ENCODE data around the gene RNF17.

Gene RNF17

DNA sequence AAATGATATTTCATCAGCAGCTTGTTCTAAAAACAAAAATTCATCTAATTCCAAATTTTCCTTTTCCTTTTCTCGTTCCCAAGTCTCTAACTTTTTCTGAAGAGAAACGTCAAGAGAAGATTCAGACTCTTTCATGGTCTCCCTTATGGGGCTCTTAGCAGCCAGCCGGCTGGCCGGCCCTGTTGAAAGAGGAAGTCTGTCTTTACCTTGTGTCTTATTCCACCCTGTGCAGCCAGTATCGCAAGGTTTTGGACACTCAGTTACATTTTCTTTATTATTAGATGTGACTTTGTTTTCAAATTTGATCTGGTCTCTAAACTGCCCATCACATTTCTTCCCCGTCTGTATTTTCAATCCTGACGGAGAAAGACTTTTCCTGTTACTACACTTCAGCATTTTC lies 142.3 kb downstream of the RNF17 start:
- no peak for DNase-seq

DNA sequence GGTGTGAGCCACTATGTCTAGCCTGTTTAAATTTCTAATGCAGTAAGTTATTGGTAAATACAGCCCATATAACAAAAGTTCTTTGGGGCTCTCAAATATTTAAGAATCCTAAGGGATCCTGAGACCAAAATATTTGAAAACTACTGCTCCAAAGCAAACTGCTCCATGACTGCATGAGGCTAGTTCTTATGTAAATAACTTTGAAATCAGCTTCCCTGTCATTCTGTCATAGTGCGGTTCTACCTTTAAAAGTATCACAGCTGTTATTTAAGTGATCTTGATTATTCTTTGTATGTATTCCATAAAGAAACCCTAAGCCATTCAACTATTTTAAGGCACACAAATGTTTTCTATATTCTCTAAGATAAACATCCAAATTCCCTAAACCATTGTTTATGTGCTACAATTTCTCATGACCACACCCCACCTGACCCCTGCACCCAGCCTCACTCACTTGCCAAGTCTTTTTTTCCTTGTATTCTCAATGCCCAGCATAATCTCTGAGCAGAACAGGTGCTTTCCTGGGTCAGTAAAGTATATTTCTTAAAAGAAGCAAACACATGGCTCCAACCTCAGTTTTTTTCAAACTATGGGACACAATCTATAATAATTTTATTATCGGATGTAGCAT lies 146.6 kb downstream of the RNF17 start:
- no peak for DNase-seq

DNA sequence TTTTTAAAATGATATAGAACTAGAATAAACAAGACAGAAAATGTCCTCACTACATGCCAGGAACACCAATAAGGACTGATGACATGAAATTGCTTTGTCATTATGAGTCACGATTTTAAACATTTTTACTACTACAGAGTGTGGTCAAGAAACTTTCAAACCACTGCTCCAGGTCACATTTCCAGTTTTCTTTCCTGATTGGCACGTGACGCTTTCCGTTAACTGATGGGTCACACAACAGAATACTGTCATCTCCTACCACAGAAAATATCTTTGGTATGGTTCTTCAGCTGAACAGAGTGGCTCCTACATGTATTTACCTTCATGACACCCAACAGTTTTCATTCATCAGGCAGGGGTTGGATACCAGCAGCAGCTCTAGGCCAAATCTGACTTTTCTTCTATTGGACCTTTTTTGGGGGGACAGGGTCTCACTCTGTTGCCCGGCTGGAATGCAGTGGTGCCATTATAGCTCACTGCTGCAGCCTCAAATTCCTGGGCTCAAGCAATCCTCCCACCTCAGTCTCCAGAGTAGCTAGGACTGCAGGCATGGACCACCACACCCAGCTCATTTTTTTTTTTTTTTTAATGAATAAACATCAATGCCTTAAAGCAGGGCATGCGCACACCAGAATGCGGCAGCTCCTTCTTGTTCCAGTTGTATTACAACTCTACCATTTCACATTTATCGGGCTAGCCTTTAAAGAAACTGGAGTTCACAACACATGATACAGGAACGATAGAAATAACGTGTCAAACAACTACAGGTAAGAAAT lies 147.4 kb downstream of the RNF17 start:
- DNase-seq = no peak

DNA sequence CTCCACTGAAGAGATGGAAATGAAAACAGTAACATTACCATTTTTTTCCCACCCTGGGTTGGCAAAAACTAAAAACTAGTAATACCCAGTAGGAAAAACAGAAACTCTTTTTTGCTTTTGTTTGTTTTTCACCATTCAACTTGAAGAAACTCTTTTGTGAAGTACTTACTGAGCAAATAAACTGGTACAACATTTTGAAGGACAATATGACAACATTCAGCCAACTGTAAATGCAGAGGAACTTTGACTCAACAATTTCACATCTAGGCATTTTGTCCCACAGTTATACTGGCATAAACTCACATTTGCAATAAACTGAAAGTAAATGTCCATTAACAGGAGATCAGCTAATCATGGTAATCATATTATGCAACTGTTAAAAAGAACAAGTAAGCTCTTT lies 152.5 kb downstream of the RNF17 start:
- DNase-seq = no peak

DNA sequence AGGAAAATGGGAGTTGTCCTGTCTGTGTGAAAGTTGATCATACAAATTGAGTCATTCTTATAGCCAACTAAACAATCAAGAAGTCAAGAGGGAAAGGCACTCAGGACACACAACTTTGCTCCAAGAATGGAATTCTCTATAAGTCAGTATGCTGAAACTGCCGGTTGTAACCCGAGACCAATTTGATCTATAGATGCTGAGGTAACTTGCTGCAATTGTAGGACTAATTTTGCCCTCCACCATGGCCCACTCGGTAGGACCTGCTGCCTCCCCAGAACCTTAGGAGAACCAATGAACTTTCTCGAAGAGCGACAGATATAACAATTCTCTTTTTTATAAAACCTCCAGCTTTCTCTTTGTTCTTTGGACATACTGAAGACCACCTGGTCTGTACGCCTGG lies 157.0 kb downstream of the RNF17 start:
- DNase-seq = no peak

DNA sequence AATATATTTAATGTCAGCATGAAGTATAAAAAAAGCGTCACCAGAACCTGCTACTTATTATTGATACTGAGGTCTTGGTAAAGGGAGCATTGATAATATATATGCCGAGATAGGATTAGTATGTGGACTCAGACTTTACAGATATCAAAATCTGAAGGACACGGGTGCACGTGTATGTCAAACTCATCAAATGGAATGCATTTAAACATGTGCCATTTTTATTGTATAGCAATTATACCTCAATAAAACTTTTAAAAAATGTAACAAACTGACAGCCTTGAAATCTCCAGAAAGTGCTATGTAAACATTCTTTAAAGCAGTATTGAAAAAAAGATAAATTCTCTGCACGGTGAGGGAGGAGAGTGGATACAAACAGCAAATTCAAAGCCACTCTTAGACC lies 157.9 kb downstream of the RNF17 start:
- no peak for DNase-seq

DNA sequence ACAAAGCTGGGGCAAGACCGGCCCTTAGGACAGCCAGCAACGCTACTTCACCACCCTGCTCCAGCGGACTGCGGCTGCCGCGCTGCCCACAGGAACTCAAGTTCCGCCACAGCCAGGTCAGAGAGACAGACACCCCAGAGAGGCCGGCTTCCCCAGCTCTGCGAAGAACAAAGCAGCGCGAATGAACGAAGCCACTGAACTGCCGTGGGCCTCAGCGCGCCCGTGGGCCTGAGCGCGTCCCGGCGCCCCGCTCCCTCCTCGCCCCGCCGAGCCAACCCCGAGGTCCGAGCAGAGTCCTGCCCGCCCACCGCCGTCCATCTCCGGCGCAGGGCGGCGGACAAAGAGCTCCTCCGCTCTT lies 158.4 kb downstream of the RNF17 start:
- no peak for DNase-seq

DNA sequence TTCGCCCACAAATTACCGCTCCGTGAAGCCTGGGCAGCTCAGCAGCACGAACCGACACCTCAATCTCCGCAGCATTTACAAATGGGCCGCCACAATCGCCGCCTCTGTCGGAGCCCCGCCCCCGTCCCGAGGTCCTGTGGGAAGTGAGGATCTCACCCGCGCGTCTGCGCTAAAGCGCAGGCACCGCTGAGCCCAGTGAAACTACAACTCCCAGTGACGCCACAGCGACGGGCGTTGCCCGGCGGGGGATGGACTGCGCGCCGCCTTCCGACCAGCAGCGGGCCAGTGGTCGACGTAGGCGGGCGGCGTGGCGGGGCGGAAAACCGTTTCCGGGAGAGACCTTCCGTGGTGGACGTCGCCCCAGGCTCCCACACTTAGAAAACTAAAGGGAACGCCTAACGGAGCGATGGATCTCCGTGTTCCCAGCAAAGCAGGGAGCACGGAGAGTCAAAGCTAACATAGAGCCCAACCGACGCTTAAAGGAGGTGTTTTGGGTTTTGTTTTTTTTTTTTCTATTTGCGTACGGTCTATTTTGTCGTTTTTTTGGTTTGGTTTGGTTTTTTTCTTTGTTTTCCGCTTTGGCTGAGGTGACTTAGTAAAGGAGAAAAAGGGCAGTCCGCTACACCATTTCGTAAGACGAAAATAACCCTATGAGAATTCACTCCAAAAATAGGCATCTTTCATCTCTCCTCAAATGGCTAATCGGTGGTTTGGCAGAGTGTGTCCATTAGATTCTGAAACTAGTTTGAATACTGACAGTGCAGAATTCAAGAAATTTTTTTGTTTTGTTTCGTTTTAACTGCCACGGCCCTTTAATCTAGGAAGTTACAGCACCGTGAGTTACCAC lies 159.0 kb downstream of the RNF17 start:
- peak; percentile 94 to 95 for DNase-seq

DNA sequence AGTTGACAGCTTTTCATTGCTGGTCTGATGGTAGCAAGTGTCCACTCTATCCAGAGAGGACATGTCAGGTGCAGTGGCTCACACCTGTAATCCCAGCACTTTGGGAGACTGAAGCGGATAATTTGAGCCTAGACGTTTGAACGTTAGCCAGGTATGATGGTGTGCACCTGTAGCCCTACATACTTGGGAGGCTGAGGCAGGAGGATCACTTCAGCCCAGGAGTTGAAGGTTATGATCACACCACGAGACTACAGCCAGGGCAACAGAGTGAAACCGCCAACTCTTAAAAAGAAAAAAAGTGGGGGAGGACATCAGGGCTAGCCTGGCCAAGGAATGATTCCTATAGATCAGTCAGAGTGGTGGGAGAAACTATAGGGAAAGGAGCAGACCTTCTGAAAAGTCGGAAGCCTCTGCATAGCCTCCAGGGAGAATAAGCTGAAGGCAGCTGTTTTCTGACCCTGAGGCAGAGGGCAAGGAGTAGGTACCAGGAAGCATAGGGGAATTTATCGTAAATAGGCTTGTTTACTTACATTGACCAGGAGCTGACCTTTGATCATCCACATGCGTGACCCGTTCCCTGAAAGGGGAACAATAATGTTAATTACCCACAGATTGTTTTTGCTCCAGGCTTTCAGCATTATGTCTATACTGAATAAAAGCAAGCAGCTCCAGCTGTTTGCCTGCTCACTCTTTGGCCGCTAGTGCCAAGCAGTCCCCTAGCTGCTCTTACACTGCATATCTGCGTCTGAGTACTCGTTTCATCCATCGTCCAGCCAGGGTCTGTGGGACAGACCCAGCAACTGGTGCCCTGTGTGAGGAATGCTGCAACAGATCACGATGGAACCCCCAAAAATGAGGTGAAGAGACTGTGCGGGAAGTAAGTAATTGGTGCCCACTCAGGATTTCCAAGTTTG lies 161.6 kb downstream of the RNF17 start:
- DNase-seq = no peak

DNA sequence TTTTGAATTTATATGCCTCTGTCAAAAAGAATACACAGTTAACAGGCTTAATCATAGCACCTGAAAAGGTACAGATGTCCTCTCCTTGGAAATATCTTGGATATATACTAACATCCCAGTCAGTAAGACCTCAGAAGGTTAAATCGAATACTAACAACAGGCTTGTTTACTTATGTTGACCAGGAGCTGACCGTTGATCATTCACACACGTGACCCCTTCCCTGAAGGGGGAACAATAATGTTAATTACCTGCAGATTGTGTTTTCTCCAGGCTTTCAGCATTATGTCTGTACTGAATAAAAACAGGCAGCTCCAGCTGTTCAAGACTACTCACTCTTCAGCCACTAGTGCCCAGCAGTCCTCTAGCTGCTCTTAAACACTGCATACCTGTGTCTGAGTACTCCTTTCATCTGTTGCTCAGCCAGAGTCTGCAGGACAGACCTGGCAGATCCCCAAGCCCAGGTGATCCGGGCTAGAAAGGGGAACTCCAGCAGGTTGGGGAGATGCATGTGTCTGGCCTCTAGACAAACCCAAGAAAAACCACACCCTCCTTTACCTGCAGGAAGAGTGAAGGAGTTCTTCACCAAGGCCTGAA lies 163.9 kb downstream of the RNF17 start:
- no peak for DNase-seq

DNA sequence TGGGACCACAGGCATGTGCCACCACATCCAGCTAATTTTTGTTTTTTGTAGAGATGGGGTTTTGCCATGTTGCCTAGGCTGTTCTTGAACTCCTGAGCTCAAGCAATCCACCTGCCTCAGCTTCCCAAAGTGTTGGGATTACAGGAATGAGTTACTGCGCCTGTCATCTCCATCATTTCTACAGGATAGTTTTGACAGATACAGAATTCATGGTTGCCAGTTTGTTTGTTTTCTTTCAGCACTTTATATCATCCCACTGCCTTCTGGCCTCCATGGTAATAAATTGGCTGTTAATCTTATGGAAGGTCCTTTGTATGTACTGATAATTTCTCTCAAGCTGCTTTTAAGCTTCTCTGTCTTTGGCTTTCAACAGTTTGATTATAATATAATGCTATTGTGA lies 165.2 kb downstream of the RNF17 start:
- DNase-seq = no peak

Measured in CD4-positive, alpha-beta T cell treated with Interleukin-4 for 1 hour (primary cell).